GM12873 (cell line): ENCODE data around the gene ATP8A2.

ENCODE experiments used
- TF ChIP-seq, protein P1 (sequence below): IDR thresholded peaks from 2 replicates; pipeline ENCODE4 v1.5.1; 2012; ENCODE audit warnings: low read depth, mild to moderate bottlenecking, moderate library complexity, low read length, control low read depth; ENCODE audit not compliant: insufficient read depth; ENCODE audit errors: missing control alignments

Gene ATP8A2

GRCh38 chr13:25409938-25410337 is 38.2 kb downstream of the ATP8A2 start:
- TF ChIP-seq, protein P1, sequence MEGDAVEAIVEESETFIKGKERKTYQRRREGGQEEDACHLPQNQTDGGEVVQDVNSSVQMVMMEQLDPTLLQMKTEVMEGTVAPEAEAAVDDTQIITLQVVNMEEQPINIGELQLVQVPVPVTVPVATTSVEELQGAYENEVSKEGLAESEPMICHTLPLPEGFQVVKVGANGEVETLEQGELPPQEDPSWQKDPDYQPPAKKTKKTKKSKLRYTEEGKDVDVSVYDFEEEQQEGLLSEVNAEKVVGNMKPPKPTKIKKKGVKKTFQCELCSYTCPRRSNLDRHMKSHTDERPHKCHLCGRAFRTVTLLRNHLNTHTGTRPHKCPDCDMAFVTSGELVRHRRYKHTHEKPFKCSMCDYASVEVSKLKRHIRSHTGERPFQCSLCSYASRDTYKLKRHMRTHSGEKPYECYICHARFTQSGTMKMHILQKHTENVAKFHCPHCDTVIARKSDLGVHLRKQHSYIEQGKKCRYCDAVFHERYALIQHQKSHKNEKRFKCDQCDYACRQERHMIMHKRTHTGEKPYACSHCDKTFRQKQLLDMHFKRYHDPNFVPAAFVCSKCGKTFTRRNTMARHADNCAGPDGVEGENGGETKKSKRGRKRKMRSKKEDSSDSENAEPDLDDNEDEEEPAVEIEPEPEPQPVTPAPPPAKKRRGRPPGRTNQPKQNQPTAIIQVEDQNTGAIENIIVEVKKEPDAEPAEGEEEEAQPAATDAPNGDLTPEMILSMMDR: no peak

DNA sequence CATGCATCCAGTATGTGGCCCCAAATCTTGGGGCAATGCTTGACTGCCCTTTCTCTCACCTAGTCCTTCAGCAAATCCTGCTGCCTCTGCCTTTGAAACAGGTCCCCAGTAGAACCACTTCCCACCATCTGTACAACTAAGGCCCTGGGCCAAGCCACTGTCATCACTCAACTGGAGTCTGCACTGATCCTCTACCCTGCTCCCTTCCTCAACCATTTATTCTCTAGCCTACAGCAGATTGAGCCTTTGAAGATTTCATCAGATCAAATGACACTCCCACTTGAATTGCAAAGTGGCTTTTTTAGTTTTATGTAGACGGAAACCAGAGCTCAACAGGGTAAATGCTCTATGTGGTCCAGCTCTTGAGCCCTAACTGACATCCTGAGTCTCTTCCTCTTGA is 43.5 kb downstream of the ATP8A2 start:
- TF ChIP-seq, protein P1: no peak

GRCh38 chr13:25417535-25417934 is 45.8 kb downstream of the ATP8A2 start:
- TF ChIP-seq, protein P1: no peak

- TF ChIP-seq, protein P1: no peak
These were observed 48.4 kb downstream of the ATP8A2 start for GRCh38 chr13:25420161-25420560.

- TF ChIP-seq, protein P1: no peak
These were observed 49.8 kb downstream of the ATP8A2 start for GRCh38 chr13:25421612-25422011.

DNA sequence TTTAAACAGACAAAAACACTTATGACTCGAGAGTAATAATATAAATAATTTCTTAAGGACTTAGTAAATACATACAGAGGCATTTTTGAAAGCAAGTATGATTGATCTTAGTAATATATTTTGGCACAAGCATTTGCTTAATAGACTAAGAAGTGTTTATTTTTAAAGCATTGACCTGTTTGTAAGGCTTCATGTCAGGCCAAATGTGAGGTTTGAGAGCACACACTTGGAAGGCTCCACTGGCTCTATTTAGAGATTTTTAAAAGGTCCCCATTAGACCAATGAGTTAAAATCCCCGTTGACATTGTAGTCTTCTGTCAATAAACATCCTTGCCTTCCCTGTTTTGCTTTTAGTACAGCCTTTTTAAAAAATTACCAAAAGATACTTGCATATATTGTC is 50.4 kb downstream of the ATP8A2 start:
- TF ChIP-seq, protein P1: no peak

GRCh38 chr13:25423831-25424230 is 52.1 kb downstream of the ATP8A2 start:
- TF ChIP-seq, protein P1: no peak
